ENCODE measurements around the gene SYNC. TPM values are rescaled to one million over a fixed set of nuclear protein-coding genes. Genes with fewer than 3 reads are reported as not detected.

The SYNC gene
- total RNA-seq, 1 donor from 2014 or later: 0.49 TPM

DNA sequence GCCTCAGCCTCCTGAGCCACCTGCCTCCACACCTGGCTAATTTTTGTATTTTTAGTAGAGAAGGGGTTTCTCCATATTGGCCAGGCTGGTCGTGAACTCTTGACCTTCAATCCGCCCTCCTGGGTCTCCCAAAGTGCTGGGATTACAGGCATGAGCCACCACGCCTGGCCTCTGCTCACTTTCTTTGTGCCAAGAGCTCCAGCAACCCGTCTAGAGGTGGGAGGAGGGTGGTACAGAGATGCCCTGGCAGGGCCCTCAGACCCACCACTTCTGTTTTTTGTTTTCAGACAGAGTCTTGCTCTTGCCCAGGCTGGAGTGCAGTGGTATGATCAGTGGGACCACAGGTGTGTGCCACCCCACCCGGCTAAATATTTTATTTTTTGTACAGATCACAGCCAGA lies 6.9 kb upstream of the SYNC start:
- H3K36me3 Mint-ChIP-seq (ENCODE audit: low read depth, unreplicated experiment): no peaks in the 10 kb centered on the region
- no peaks in the 10 kb centered on the region for H3K4me1 Mint-ChIP-seq (ENCODE audit: unreplicated experiment)
- no peak overlapping the region for H3K27ac Mint-ChIP-seq (ENCODE audit: unreplicated experiment)
- TF ChIP-seq CTCF (IDR thresholded peaks at IDR 0.05; ENCODE audit: unreplicated experiment): no peak
- peaks cover 1% of the 10 kb centered on the region for H3K27me3 Mint-ChIP-seq (ENCODE audit: unreplicated experiment)
- no peak overlapping the region for H3K4me3 Mint-ChIP-seq (ENCODE audit: unreplicated experiment)
- H3K9me3 Mint-ChIP-seq (ENCODE audit: unreplicated experiment): no peaks in the 10 kb centered on the region
- no peak for DNase-seq (ENCODE audit: low spot score)

- H3K4me3 Mint-ChIP-seq (ENCODE audit: unreplicated experiment): no peak overlapping the region
- no peak overlapping the region for H3K27ac Mint-ChIP-seq (ENCODE audit: unreplicated experiment)
- no peaks in the 10 kb centered on the region for H3K4me1 Mint-ChIP-seq (ENCODE audit: unreplicated experiment)
- no peak for TF ChIP-seq CTCF (IDR thresholded peaks at IDR 0.05; ENCODE audit: unreplicated experiment)
- no peak for DNase-seq (ENCODE audit: low spot score)
- H3K9me3 Mint-ChIP-seq (ENCODE audit: unreplicated experiment): no peaks in the 10 kb centered on the region
- H3K27me3 Mint-ChIP-seq (ENCODE audit: unreplicated experiment): peaks cover 1% of the 10 kb centered on the region
- H3K36me3 Mint-ChIP-seq (ENCODE audit: low read depth, unreplicated experiment): no peaks in the 10 kb centered on the region
Observed at GRCh38 chr1:32709075-32709474, 6.5 kb upstream of the SYNC start.

GRCh38 chr1:32706491-32706890 lies 3.9 kb upstream of the SYNC start:
- Mint-ChIP-seq H3K27ac (ENCODE audit: unreplicated experiment) (no peak overlapping the region), H3K9me3 (ENCODE audit: unreplicated experiment) (no peaks in the 10 kb centered on the region), H3K36me3 (ENCODE audit: low read depth, unreplicated experiment) (peaks cover 6% of the 10 kb centered on the region), H3K27me3 (ENCODE audit: unreplicated experiment) (peaks cover 9% of the 10 kb centered on the region), H3K4me3 (ENCODE audit: unreplicated experiment) (no peak overlapping the region), H3K4me1 (ENCODE audit: unreplicated experiment) (peaks cover 13% of the 10 kb centered on the region)
- TF ChIP-seq CTCF (IDR thresholded peaks at IDR 0.05; ENCODE audit: unreplicated experiment): no peak
- DNase-seq (ENCODE audit: low spot score): no peak

DNA sequence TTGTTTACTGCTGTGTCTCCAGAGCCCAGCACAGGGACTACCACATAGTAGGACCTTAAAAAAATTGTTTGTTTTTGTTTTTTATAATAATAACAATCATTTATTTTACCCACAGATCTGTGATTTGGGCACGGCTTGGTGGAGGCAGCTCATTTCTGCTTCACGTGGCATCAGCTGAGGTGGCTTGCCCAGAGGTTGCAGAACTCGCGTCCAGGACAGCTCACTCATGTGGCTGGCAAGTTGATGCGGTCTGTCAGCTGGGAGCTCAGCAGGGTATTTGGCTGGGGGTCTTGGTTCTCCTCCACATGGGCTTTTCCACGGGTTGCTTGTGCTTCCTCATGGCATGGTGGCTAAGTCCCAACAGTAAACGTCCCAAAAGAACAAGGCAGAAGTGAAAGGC lies 2.9 kb upstream of the SYNC start:
- no peak for DNase-seq (ENCODE audit: low spot score)
- peaks cover 6% of the 10 kb centered on the region for H3K36me3 Mint-ChIP-seq (ENCODE audit: low read depth, unreplicated experiment)
- H3K4me3 Mint-ChIP-seq (ENCODE audit: unreplicated experiment): no peak overlapping the region
- H3K27ac Mint-ChIP-seq (ENCODE audit: unreplicated experiment): no peak overlapping the region
- H3K27me3 Mint-ChIP-seq (ENCODE audit: unreplicated experiment): peaks cover 9% of the 10 kb centered on the region
- H3K4me1 Mint-ChIP-seq (ENCODE audit: unreplicated experiment): peaks cover 13% of the 10 kb centered on the region
- H3K9me3 Mint-ChIP-seq (ENCODE audit: unreplicated experiment): no peaks in the 10 kb centered on the region
- no peak for TF ChIP-seq CTCF (IDR thresholded peaks at IDR 0.05; ENCODE audit: unreplicated experiment)

- TF ChIP-seq CTCF (IDR thresholded peaks at IDR 0.05; ENCODE audit: unreplicated experiment): no peak
- H3K36me3 Mint-ChIP-seq (ENCODE audit: low read depth, unreplicated experiment): peaks cover 6% of the 10 kb centered on the region
- H3K9me3 Mint-ChIP-seq (ENCODE audit: unreplicated experiment): no peaks in the 10 kb centered on the region
- DNase-seq (ENCODE audit: low spot score): no peak
- peaks cover 16% of the 10 kb centered on the region for H3K4me1 Mint-ChIP-seq (ENCODE audit: unreplicated experiment)
- H3K27ac Mint-ChIP-seq (ENCODE audit: unreplicated experiment): peak overlapping the region; percentile 39
- peak overlapping the region; percentile 53 for H3K4me3 Mint-ChIP-seq (ENCODE audit: unreplicated experiment)
- H3K27me3 Mint-ChIP-seq (ENCODE audit: unreplicated experiment): peaks cover 9% of the 10 kb centered on the region
Observed at GRCh38 chr1:32703479-32704291, 1.1 kb upstream of the SYNC start.
